ENCODE measurements around the gene SLC16A12.

The SLC16A12 gene

GRCh38 chr10:89491932-89492331 is 43.5 kb downstream of the SLC16A12 start:
- Histone ChIP-seq H2AFZ (ENCODE audit: low read length) (no peak overlapping the region), H3K27me3 (ENCODE audit: insufficient read depth, low read length, poor library complexity, severe bottlenecking) (no peaks in the 10 kb centered on the region), H3F3A (ENCODE audit: low read depth) (no peaks in the 10 kb centered on the region), H4K20me1 (ENCODE audit: insufficient read depth, low read length, poor library complexity, severe bottlenecking) (no peaks in the 10 kb centered on the region), H3K79me2 (ENCODE audit: insufficient read depth, low read length) (no peaks in the 10 kb centered on the region), H3K9ac (ENCODE audit: low read depth, low read length, poor library complexity, severe bottlenecking) (no peak overlapping the region), H3K9me2 (replicated peaks; ENCODE audit: low read depth, low read length) (no peaks in the 10 kb centered on the region), H3K4me3 (ENCODE audit: low read length, poor library complexity, severe bottlenecking) (no peak overlapping the region), H3K36me3 (ENCODE audit: insufficient read depth, low read length) (no peaks in the 10 kb centered on the region), H3K4me1 (ENCODE audit: insufficient read depth, low read length, poor library complexity, severe bottlenecking) (no peaks in the 10 kb centered on the region), H3K4me2 (ENCODE audit: low read depth, low read length, poor library complexity, severe bottlenecking) (no peak overlapping the region), H3K9me3 (ENCODE audit: insufficient read depth, low read depth, low read length) (no peaks in the 10 kb centered on the region)
- no peak for TF ChIP-seq EZH2phosphoT487 (IDR thresholded peaks at IDR 0.05; ENCODE audit: borderline replicate concordance)
- no peak for TF ChIP-seq CTCF (conservative IDR thresholded peaks at IDR 0.05; ENCODE audit: low read length)

GRCh38 chr10:89490596-89491335 is 44.6 kb downstream of the SLC16A12 start:
- Histone ChIP-seq H3K4me3 (ENCODE audit: low read length, poor library complexity, severe bottlenecking) (no peak overlapping the region), H3K4me2 (ENCODE audit: low read depth, low read length, poor library complexity, severe bottlenecking) (no peak overlapping the region), H4K20me1 (ENCODE audit: insufficient read depth, low read length, poor library complexity, severe bottlenecking) (no peaks in the 10 kb centered on the region), H3F3A (ENCODE audit: low read depth) (no peaks in the 10 kb centered on the region), H3K9me2 (replicated peaks; ENCODE audit: low read depth, low read length) (no peaks in the 10 kb centered on the region), H2AFZ (ENCODE audit: low read length) (no peak overlapping the region), H3K79me2 (ENCODE audit: insufficient read depth, low read length) (no peaks in the 10 kb centered on the region), H3K4me1 (ENCODE audit: insufficient read depth, low read length, poor library complexity, severe bottlenecking) (no peaks in the 10 kb centered on the region), H3K27me3 (ENCODE audit: insufficient read depth, low read length, poor library complexity, severe bottlenecking) (no peaks in the 10 kb centered on the region), H3K36me3 (ENCODE audit: insufficient read depth, low read length) (no peaks in the 10 kb centered on the region), H3K9me3 (ENCODE audit: insufficient read depth, low read depth, low read length) (no peaks in the 10 kb centered on the region), H3K9ac (ENCODE audit: low read depth, low read length, poor library complexity, severe bottlenecking) (no peak overlapping the region)
- TF ChIP-seq EZH2phosphoT487 (IDR thresholded peaks at IDR 0.05; ENCODE audit: borderline replicate concordance) (no peak), CTCF (conservative IDR thresholded peaks at IDR 0.05; ENCODE audit: low read length) (no peak)

GRCh38 chr10:89482256-89482655 is 53.1 kb downstream of the SLC16A12 start:
- Histone ChIP-seq H2AFZ (ENCODE audit: low read length) (no peak overlapping the region), H3K4me2 (ENCODE audit: low read depth, low read length, poor library complexity, severe bottlenecking) (no peak overlapping the region), H3K9me2 (replicated peaks; ENCODE audit: low read depth, low read length) (no peaks in the 10 kb centered on the region), H3K4me1 (ENCODE audit: insufficient read depth, low read length, poor library complexity, severe bottlenecking) (no peaks in the 10 kb centered on the region), H3K9ac (ENCODE audit: low read depth, low read length, poor library complexity, severe bottlenecking) (no peak overlapping the region), H3K4me3 (ENCODE audit: low read length, poor library complexity, severe bottlenecking) (no peak overlapping the region), H4K20me1 (ENCODE audit: insufficient read depth, low read length, poor library complexity, severe bottlenecking) (no peaks in the 10 kb centered on the region), H3F3A (ENCODE audit: low read depth) (no peaks in the 10 kb centered on the region), H3K27me3 (ENCODE audit: insufficient read depth, low read length, poor library complexity, severe bottlenecking) (no peaks in the 10 kb centered on the region), H3K79me2 (ENCODE audit: insufficient read depth, low read length) (no peaks in the 10 kb centered on the region), H3K9me3 (ENCODE audit: insufficient read depth, low read depth, low read length) (no peaks in the 10 kb centered on the region), H3K36me3 (ENCODE audit: insufficient read depth, low read length) (no peaks in the 10 kb centered on the region)
- TF ChIP-seq EZH2phosphoT487 (IDR thresholded peaks at IDR 0.05; ENCODE audit: borderline replicate concordance), result no peak

- Histone ChIP-seq H3K4me3 (ENCODE audit: low read length, poor library complexity, severe bottlenecking) (no peak overlapping the region), H3K79me2 (ENCODE audit: insufficient read depth, low read length) (no peaks in the 10 kb centered on the region), H3K27me3 (ENCODE audit: insufficient read depth, low read length, poor library complexity, severe bottlenecking) (no peaks in the 10 kb centered on the region), H2AFZ (ENCODE audit: low read length) (no peak overlapping the region), H3K4me1 (ENCODE audit: insufficient read depth, low read length, poor library complexity, severe bottlenecking) (no peaks in the 10 kb centered on the region), H3F3A (ENCODE audit: low read depth) (no peaks in the 10 kb centered on the region), H3K4me2 (ENCODE audit: low read depth, low read length, poor library complexity, severe bottlenecking) (no peak overlapping the region), H3K9me3 (ENCODE audit: insufficient read depth, low read depth, low read length) (no peaks in the 10 kb centered on the region), H3K9ac (ENCODE audit: low read depth, low read length, poor library complexity, severe bottlenecking) (no peak overlapping the region), H3K36me3 (ENCODE audit: insufficient read depth, low read length) (no peaks in the 10 kb centered on the region), H4K20me1 (ENCODE audit: insufficient read depth, low read length, poor library complexity, severe bottlenecking) (no peaks in the 10 kb centered on the region), H3K9me2 (replicated peaks; ENCODE audit: low read depth, low read length) (no peaks in the 10 kb centered on the region)
- TF ChIP-seq CTCF (conservative IDR thresholded peaks at IDR 0.05; ENCODE audit: low read length) (no peak), EZH2phosphoT487 (IDR thresholded peaks at IDR 0.05; ENCODE audit: borderline replicate concordance) (no peak)
Measured at GRCh38 chr10:89481662-89482061, 53.7 kb downstream of the SLC16A12 start.

Data from Loucy (cell line).